Measurements from ENCODE around the gene PDE11A.
"Not testable (repeated sequence)": the region's sequence is repeated elsewhere in the genome, so short reads cannot be mapped to it uniquely, and the experiment has no call there.

PDE11A gene

DNA sequence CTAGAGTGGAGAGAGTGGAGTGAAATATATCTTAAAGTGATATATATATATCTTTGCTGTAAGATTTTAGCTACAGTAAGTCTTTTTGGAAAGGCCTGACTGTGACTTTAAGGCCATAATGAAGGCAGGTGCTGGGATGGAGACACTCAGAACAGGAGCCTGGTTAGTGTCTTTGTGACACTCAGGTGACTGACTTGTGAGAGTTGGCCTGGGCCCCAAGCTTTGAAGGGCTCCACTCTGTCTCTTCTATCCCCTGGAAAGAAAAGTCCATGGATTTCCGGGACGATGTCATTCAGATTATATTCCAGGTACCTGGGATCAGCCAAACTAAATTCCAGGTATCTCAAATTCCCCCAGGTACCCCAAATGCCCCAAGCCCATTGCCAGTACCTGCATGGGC, 276.6 kb downstream of the PDE11A start:
- no peak for DNase-seq (ENCODE audit: low read depth)
- TF ChIP-seq, protein P1, sequence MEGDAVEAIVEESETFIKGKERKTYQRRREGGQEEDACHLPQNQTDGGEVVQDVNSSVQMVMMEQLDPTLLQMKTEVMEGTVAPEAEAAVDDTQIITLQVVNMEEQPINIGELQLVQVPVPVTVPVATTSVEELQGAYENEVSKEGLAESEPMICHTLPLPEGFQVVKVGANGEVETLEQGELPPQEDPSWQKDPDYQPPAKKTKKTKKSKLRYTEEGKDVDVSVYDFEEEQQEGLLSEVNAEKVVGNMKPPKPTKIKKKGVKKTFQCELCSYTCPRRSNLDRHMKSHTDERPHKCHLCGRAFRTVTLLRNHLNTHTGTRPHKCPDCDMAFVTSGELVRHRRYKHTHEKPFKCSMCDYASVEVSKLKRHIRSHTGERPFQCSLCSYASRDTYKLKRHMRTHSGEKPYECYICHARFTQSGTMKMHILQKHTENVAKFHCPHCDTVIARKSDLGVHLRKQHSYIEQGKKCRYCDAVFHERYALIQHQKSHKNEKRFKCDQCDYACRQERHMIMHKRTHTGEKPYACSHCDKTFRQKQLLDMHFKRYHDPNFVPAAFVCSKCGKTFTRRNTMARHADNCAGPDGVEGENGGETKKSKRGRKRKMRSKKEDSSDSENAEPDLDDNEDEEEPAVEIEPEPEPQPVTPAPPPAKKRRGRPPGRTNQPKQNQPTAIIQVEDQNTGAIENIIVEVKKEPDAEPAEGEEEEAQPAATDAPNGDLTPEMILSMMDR (conservative IDR thresholded peaks at IDR 0.05; ENCODE audit: control insufficient read depth, insufficient read depth, low read depth, low read length): no peak
- H3K4me3 ChIP-seq (ENCODE audit: control insufficient read depth, low read depth, low read length): no peak overlapping the region

DNA sequence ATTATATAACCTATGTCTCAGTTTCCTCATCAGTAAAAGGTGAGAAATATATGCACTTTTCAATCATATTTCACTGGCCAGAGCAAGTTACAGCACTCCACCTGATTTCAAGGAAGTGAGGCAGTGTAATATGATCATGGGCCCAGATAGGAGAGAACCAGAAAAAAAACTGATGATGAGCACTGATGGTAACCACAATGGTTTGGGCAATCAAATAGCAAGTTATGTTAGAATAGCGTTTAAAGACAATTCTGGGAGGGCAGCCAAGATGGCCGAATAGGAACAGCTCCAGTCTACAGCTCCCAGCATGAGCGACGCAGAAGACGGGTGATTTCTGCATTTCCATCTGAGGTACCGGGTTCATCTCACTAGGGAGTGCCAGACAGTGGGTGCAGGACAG, 287.4 kb downstream of the PDE11A start:
- H3K4me3 ChIP-seq (ENCODE audit: control insufficient read depth, low read depth, low read length): not testable (repeated sequence)
- DNase-seq (ENCODE audit: low read depth): peak; percentile 88

DNA sequence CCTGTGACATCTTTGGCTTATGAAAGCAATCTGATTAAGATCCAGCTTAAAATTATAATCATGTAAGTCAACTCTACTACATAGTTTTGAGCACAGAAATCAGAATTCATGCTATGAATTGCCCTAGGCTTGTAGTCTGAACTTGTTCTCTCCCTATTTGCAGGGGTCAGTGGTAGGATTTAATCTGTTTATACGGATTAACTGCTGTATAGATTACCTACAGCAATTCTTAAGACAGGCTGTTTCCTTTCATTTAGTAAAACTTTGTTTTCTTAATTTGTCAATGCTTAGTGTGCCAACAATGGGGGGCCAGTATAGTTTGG, 287.9 kb downstream of the PDE11A start:
- no peak for DNase-seq (ENCODE audit: low read depth)
- no peak overlapping the region for H3K4me3 ChIP-seq (ENCODE audit: control insufficient read depth, low read depth, low read length)
- TF ChIP-seq, protein P1 (conservative IDR thresholded peaks at IDR 0.05; ENCODE audit: control insufficient read depth, insufficient read depth, low read depth, low read length): no peak

DNA sequence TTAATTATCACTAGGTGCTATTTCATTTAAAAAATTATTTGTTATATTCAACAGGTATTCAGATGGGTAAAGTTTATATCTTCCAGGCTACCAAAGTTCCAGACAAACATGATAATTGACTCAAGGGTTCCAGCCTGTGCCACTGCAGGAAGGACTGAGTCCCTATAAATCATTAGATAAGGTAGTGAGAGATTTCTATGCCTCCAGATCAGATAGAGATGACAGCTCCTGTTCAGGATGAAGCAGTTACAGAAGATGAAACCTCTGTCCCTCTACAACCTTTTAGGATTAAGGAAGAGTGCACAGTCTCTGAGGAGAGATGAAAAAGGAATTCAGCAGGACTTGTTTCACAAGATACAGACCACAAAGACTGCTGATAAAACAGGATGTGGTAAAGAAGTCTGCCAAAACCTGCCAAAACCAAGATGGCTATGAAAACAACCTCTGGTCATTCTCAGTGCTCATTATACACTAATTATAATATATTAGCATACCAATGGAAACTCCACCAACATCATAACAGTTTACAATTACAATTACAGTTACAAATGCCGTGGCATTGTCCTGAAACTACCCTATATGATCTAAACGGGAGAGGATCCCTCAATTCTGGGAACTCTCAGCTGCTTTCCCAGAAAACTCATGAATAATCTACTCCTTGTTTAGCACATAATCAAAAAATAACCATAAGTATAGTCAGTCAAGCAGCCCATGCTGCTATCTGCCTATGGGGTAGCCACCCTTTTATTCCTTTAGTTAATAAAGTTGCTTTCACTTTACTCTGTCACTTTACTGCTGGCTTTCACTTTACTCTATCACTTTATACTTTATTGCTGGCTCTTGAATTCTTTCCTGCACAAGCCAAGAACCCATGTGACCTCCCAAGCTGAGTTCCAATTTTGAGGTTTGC, 288.5 kb downstream of the PDE11A start:
- peak; percentile 85 for DNase-seq (ENCODE audit: low read depth)
- TF ChIP-seq, protein P1 (conservative IDR thresholded peaks at IDR 0.05; ENCODE audit: control insufficient read depth, insufficient read depth, low read depth, low read length): no peak
- no peak overlapping the region for H3K4me3 ChIP-seq (ENCODE audit: control insufficient read depth, low read depth, low read length)

DNA sequence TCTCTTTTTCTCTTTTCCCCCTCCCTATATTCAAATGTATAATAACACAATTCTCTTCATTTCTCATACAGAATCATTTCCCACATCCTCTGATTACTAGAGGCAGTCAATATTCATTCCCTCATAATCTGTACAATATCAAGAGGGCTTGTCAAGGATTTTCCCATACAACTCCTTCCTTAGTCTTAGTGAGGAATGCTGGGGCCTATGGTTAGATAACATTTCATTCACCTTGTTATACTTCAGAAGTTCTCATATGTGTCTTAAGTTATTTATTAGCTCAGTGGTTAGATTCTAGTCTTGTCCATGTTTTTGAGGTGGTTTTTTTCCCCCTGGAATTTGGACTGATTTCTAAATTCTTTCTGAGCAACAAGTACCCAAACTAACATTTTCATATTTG, 289.5 kb downstream of the PDE11A start:
- TF ChIP-seq, protein P1 (conservative IDR thresholded peaks at IDR 0.05; ENCODE audit: control insufficient read depth, insufficient read depth, low read depth, low read length): no peak
- H3K4me3 ChIP-seq (ENCODE audit: control insufficient read depth, low read depth, low read length): no peak overlapping the region

DNA sequence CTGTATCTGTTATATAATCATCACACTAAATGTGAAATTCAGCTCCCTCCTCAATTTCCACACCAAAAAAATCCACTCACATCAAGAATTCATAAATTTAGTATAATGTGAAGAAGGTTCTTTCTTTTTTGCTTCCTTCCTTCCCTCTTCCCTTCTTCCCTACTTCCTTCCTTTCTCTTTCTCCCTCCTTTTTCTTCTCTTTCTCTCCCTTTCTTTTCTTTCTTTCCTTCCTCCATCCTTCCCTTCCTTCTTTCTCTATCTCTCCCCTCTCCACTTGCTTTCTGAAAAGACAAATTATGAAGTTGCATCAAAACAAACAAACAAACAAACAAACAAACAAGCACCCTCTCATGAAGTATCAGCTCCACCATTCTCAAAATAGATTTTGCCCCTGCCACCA, 290.0 kb downstream of the PDE11A start:
- no peak for DNase-seq (ENCODE audit: low read depth)
- H3K4me3 ChIP-seq (ENCODE audit: control insufficient read depth, low read depth, low read length): no peak overlapping the region
- TF ChIP-seq, protein P1 (conservative IDR thresholded peaks at IDR 0.05; ENCODE audit: control insufficient read depth, insufficient read depth, low read depth, low read length): no peak

More for the DNA sequence above, 289.5 kb downstream of the PDE11A start:
- no peak for DNase-seq (ENCODE audit: low read depth)

DNA sequence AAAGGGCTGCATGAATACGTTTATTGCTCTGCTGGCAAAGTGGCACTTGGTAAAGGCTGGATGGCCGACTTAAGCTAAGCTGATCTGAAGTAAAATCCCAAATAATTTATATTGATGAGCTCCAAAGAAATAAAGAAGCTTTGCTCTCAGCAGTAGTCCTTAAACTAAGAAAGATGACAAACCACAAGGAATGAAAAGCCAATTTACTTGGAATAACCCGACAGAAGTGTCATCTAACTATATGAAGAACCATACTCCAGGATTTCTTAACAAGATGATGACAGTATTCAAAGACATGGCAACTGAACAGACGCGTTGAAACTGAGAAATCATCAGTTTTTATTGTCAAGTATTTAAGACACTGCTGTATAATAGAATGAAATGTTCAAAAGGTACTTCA, 294.1 kb downstream of the PDE11A start:
- H3K4me3 ChIP-seq (ENCODE audit: control insufficient read depth, low read depth, low read length): no peak overlapping the region
- TF ChIP-seq, protein P1 (conservative IDR thresholded peaks at IDR 0.05; ENCODE audit: control insufficient read depth, insufficient read depth, low read depth, low read length): no peak
- DNase-seq (ENCODE audit: low read depth): no peak

Data from fibroblast of mammary gland (primary cell).